Posterior vena cava (tissue), 2 donors: Measurements from ENCODE around the gene ZNF597. TPM values are rescaled to one million over a fixed set of nuclear protein-coding genes. Genes with fewer than 3 reads are reported as not detected.
A peak's percentile ranks its signal among the peaks of the same experiment; 100 is the strongest.
"Not testable (repeated sequence)": the region's sequence is repeated elsewhere in the genome, so short reads cannot be mapped to it uniquely, and the experiment has no call there.

Experiments
- DNase-seq: peaks from one replicate; pipeline ENCODE4 v3.0.0-alpha.2; 2020; ENCODE audit warnings: low spot score
- intact Hi-C, 2 donors: fragments of 100-400 bp; cut with DNase I; formaldehyde crosslinking; loops; one replicate each; pipeline versions ENCODE4 v1.14.1 to v1.14.2; 2022 to 2023
- total RNA-seq, 2 donors: library from RNA; stranded (reverse); fragmentation: NEBNext Ultra II Directional; extraction: Animal tissue kit (Norgen Biotek cat#: 25700); gene quantifications; one replicate each; pipeline ENCODE4 v1.2.1, GENCODE V29; 2021
- donor health status: DM: yes; HTN: yes; CAD: no.
- donor health status: DM: yes; HTN: yes; CAD: no.

ZNF597 gene
- total RNA-seq, 2 donors from 2014 or later, result 2.5 TPM

GRCh38 chr16:3478242-3478925, 35.1 kb upstream of the ZNF597 start:
- DNase-seq, result no peak

GRCh38 chr16:3476409-3476808, 33.1 kb upstream of the ZNF597 start:
- no peak for DNase-seq
- intact Hi-C loops, result no loop called here

More at GRCh38 chr16:3478242-3478925, 35.1 kb upstream of the ZNF597 start:
- intact Hi-C loops, result no loop called here

DNA sequence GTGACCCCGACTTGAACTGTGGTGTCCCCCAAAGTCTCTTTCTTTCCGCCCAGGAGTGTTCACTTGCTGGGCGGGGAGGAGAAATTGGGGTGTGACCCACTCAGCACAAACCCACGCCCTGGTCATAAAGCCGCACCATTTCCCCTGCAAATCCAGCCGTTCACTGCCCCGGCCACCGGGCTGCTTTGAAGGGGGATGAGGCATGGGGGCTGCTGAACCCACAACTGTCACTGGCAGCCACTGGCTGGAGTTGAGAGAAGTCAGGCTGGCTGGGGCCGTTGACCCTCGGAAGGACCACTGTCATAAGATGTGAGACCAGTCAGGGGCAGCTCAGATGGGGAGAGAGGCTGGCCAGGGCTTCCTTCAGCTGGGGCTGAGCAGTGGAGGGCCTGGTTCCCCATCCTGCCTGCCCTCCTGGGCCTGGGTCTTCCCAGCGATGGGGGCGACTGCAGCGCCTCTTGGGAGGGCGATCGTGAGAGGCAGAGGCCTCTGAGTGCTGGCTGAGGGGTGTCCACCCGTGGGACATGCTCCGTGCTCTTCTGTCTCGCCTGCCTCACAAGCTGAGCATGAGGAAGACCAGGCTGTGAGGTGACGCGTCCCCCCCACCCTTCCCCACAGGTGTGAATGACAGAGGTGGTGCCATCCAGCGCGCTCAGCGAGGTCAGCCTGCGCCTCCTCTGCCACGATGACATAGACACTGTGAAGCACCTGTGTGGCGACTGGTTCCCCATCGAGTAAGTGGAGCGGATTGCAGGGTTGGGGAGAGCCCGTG, 32.5 kb upstream of the ZNF597 start:
- DNase-seq, result no peak
- intact Hi-C loops, result no loop called here

GRCh38 chr16:3474870-3475269, 31.6 kb upstream of the ZNF597 start:
- intact Hi-C loops, DNase-seq: not testable (repeated sequence)

- no peak for DNase-seq
- intact Hi-C loops, result no loop called here
Observed at GRCh38 chr16:3474136-3474779, 31.0 kb upstream of the ZNF597 start.

DNA sequence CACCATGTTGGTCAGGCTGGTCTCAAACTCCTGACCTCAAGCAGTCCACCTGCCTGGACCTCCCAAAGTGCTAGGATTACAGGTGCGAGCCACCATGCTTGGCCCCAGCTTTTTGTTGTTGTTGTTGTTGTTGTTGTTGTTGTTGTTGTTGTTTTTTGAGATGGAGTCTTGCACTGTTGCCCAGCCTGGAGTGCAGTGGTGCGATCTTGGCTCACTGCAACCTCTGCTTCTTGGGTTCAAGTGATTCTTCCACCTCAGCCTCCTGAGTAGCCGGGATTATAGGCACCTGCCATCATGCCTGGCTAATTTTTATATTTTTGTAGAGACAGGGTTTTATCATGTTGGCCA, 30.3 kb upstream of the ZNF597 start:
- intact Hi-C loops, DNase-seq: not testable (repeated sequence)

DNA sequence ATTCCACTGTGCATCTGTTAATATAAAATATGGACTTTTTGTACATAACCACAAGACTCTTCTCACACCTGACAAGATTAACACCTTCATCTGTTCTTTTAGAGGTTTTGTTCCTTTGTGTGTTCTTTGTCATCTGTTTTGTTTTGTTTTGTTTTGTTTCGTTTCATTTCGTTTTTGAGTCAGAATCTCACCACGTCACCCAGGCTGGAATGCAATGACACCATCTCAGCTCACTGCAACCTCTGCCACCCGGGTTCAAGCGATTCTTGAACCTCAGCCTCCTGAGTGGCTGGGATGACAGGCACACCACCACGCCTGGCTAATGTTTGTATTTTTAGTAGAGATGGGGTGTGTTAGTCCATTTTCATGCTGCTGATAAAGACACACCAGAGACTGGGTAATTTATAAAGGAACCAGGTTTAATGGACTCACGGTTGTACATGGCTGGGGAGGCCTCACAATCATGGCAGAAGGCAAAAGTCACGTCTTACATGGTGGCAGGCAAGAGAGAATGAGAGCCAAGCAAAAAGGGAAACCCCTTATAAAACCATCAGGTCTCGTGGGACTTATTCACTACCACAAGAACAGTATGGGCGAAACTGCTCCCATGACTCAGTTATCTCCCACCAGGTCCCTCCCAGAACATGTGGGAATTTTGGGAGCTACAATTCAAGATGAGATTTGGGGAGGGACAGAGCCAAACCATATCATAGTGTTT, 29.7 kb upstream of the ZNF597 start:
- no peak for DNase-seq
- intact Hi-C loops, result no loop called here

- intact Hi-C loops, result no loop called here
- no peak for DNase-seq
Observed at GRCh38 chr16:3471518-3472176, 28.3 kb upstream of the ZNF597 start.

- intact Hi-C loops, result no loop called here
Observed at GRCh38 chr16:3470723-3471122, 27.4 kb upstream of the ZNF597 start.

GRCh38 chr16:3469736-3470135, 26.4 kb upstream of the ZNF597 start:
- no peak for DNase-seq
- intact Hi-C loops, result no loop called here

More at GRCh38 chr16:3470723-3471122, 27.4 kb upstream of the ZNF597 start:
- no peak for DNase-seq

GRCh38 chr16:3468501-3468900, 25.2 kb upstream of the ZNF597 start:
- intact Hi-C loops, result no loop called here
- peak; percentile 63 for DNase-seq

- intact Hi-C loops, result no loop called here
- no peak for DNase-seq
Observed at GRCh38 chr16:3467921-3468320, 24.6 kb upstream of the ZNF597 start.

GRCh38 chr16:3467182-3467581, 23.9 kb upstream of the ZNF597 start:
- DNase-seq, result peak; percentile 40
- intact Hi-C loops, result no loop called here

GRCh38 chr16:3465911-3466584, 22.7 kb upstream of the ZNF597 start:
- peak; percentile 62 for DNase-seq
- intact Hi-C loops, result no loop called here

DNA sequence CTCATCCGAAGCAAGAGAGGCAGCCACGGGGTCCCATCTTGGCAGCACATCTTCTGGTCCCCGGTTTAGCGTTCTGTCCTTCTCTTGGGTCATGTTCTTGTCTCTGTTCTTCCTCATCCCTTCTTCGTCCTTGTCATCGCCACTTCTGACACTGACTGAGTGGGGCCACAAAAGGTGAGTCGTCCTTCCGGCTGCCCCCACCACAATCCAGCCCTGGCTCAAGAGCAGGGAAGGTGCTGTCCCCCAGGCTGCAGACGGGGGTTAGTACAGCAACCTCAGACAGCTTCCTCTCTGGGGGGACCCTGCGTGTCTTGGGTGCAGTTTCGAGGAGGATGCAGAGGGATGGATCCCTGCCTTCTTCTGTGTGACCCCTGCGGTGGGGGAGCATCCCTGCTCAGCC, 22.0 kb upstream of the ZNF597 start:
- intact Hi-C loops, result no loop called here
- DNase-seq, result peak; percentile 28

GRCh38 chr16:3461151-3461550, 17.8 kb upstream of the ZNF597 start:
- intact Hi-C loops, result no loop called here
- DNase-seq, result no peak

- intact Hi-C loops, result no loop called here
- DNase-seq, result no peak
Observed at GRCh38 chr16:3460585-3460984, 17.3 kb upstream of the ZNF597 start.

GRCh38 chr16:3460121-3460520, 16.8 kb upstream of the ZNF597 start:
- intact Hi-C loops, result no loop called here
- DNase-seq, result no peak
